HG02943 (cell line): ENCODE measurements around the gene PSPN.
"Not testable (repeated sequence)": the region's sequence is repeated elsewhere in the genome, so short reads cannot be mapped to it uniquely, and the experiment has no call there.

Source experiments
- ATAC-seq: cut with Tn5 transposase; IDR thresholded peaks from one replicate; pipeline ENCODE4 v1.9.1; 2021; ENCODE audit warnings: mild to moderate bottlenecking, low read depth, moderate library complexity; ENCODE audit not compliant: unreplicated experiment

The PSPN gene

GRCh38 chr19:6406401-6406800 lies 30.7 kb upstream of the PSPN start:
- no peak for ATAC-seq

DNA sequence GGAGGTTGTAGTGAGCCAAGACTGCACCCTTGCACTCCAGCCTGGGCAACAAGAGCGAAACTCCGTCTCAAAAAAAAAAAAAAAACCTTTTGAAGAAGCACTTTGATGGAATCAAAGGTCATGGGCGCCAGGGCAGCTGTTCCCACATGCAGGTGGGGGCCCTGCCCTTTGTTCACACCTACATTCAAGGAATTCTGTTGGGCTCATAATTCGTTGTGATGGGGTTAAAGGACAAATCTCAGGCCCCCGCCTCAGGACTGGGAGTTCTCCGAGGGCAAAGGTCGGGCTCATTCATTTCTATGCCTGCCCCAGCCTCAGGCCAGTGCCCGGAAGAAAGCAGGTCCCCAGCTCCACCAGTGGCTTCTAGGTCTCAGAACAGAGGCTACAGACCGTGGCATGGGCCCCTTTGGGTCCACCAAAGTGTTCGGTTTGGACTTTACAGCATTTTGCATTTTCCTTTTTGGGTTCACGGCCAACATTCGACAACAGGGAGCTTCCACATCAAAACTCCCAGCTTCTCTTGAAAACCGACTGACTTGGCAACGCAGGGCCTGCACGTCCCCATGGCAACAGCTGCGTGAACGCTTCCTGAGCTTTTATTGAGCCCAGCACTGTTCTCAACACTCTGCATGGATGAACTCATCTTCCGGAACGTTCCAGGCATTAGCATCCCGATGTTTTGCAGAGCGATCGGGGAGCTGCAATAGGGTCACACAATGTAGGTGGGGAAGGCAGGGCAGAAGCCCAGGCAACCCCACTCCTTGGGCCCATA lies 27.3 kb upstream of the PSPN start:
- no peak for ATAC-seq

DNA sequence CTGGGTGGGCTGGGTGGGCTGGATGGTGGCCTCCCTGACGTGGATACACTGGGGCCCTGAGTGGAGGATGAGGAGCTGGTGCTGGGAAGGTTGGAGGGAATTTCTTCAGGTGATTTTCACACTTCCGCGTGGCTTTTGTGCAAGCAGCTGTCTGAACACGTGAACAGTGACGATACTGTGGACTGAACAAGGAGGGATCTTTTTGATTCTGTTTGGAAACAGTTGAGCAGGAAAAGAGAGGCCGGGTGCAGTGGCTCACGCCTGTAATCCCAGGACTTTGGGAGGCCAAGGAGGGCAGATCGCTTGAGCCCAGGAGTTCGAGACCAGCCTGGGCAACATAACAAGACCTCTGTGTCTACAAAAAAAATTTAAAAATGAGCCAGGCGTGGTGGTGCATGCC lies 26.3 kb upstream of the PSPN start:
- no peak for ATAC-seq

DNA sequence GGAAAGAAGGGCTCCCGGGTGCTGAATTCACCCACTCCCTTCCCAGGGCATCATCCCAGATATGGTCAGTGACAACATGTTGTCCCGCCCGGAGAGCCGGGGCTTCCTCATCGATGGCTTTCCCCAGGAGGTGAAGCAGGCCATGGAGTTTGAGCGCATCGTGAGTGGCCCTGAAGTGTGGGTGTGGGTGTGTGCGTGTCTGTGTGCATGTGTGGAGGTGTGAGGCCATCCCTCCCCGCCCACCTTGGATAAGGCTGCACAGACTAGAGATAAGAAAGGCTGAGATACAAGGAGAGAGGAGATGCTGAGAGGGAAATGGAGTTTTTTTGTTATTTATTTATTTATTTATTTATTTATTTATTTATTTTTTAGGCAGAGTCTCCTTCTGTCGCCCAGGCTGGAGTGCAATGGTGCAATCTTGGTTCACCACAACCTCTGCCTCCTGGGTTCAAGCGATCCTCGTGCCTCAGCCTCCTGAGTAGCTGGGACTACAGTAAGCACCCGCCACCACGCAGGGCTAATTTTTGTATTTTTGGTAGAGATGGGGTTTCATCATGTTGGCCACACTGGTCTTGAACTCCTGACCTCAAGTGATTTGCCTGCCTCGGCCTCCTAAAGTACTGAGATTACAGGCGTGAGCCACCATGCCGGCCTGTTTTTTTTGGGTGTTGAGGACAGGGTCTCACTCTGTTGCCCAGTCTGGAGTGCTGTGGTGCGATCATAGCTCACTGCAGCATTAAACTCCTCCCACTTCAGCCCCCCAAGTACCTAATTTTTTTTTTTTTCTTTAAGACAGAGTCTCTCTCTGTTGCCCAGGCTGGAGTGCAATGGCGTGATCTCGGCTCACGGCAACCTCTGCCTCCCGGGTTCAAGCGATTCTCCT lies 24.6 kb upstream of the PSPN start:
- not testable (repeated sequence) for ATAC-seq

DNA sequence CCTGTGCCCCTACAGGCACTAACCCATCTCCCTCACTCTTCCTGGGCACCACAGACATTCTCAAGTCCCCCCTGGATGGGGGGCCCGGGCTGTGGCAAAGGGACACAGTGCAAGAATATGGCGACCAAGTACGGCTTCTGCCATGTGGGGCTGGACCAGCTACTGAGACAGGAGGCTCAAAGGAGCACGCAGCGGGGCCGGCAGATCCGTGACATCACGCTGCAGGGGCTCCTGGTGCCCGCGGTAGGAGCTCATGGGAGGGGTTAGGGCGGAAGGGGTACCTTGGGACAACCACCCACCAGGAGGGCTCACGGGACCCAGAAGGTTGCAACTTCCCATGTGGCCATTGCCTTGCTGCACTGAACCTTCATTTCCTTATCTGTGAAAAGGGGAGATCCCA lies 20.6 kb upstream of the PSPN start:
- ATAC-seq = no peak

- ATAC-seq = no peak
Observed at GRCh38 chr19:6394831-6395230, 19.1 kb upstream of the PSPN start.

DNA sequence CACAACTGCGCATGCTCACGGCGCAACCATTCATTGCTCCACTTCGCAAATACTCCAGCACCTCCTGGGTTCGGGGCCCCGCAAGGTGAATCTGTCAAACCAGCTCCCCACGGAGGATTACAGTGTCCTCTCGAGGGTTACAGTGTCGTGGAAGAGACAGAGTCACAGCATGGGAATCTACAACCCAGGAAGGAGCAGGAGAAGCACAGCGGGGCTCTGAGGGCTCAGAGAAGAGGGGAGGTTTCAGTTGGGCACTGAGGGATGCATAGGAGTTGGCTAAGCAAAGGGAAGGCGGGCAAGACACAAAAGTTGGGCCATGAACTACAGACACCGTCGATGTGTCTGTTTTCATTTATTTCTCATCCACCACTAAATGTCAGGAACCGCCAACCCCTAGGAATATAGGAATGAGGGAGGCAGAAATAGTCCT lies 18.3 kb upstream of the PSPN start:
- no peak for ATAC-seq

- peak; percentile 81 for ATAC-seq
Observed at GRCh38 chr19:6393074-6393982, 17.6 kb upstream of the PSPN start, which contains the start of gene GTF2F1. Gene GTF2F1, minus strand, starts transcription at chr19:6393164. Its CDS starts 169 bp downstream, at chr19:6392995.

DNA sequence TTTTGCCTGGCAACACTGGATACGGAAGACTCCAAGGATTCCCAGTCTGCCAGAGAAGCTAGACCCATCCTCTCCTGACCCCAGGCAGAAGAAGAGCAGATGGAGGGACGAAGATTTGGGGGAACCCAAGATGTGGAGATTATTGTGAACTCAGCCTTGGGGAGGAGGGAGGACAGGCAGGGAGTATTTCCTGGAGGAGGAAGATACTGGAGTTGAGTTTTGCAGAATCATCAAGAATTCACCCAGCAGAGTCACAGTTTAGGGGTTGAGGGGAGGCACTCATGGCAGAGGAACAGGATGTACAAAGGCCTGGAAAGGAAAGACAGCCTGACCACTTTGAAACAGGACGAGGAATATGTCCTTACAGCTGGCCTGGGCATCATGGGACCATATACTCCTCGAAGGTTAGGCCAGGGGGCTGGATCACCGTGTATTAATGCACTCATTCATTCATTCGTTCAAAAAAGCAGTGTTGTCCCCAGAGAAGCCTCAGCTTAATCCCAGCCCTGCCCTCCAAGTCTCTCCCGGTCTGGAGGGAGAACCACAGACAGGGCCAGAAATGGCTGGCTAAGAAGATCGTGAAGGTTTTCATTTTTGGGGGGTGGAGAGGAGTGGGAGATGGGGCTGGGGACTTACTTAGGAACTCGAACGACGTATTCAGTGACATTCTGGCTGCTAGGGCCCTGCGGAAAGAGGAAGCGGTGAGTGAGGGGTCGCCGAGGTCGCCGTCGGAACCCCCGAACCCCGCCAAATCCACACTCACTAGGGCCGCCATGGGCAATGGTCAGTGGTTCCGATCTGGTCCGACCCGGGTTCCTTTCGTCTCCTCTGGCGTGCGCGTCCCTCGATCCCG lies 16.7 kb upstream of the PSPN start:
- no peak for ATAC-seq

- no peak for ATAC-seq
Observed at GRCh38 chr19:6387372-6387771, 11.6 kb upstream of the PSPN start.

- ATAC-seq = no peak
Observed at GRCh38 chr19:6384381-6384780, 8.6 kb upstream of the PSPN start.

GRCh38 chr19:6383188-6383587 lies 7.5 kb upstream of the PSPN start:
- no peak for ATAC-seq

GRCh38 chr19:6381030-6381750 lies 5.5 kb upstream of the PSPN start:
- ATAC-seq = no peak

GRCh38 chr19:6379744-6380143 lies 4.0 kb upstream of the PSPN start:
- ATAC-seq = no peak

GRCh38 chr19:6378486-6378885 lies 2.8 kb upstream of the PSPN start:
- no peak for ATAC-seq

DNA sequence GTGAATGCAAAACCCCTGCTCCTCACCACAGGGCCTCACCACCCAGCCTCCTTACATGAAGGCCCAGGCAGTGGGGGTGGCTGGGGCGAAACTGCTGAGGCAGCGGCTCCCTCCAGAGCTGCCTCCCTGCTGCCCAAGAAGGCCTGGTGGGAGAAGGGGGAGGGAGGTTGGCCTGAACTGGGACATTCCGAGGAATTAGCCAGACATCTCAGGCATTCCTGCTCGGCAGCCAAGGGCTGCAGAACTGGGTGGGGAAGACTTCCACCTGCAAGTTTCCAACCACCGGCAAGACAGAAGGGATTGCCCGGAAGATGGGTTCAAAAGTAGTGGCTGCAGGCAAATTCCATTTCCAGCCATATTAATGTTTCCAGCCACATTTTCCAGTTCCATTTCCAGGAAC lies 2.3 kb upstream of the PSPN start:
- ATAC-seq = no peak

- no peak for ATAC-seq
Observed at GRCh38 chr19:6376512-6377190, 918 bp upstream of the PSPN start.

DNA sequence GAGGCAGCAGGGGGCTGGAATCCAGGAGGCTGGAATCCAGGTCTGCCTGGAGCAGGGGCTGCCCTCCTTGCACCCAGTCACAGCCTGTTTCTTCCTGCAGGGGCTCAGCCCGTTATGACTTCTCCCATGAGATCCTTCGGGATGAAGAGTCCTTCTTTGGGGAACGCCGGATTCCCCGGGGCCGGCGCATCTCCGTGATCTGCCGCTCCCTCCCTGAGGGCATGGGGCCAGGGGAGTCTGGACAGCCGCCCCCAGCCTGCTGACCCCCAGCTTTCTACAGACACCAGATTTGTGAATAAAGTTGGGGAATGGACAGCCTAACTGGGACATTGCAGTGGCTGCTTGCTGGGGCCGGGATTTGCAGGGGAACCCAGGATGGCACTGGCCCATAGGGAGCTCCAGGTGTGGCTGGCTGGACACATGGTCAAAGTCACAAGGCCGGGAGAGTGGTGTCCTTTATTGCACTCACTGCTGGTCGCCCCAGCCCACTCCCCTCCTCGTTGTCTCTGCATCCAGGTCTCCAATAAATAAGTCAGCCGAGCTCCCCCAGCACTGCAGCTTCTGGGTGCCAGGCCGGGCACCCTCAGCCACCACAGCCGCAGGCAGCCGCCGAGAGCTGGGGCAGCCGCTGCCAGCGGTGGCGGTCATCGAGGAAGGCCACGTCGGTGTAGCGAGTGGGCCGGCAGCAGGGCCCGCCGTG lies 872 bp downstream of the PSPN start:
- ATAC-seq = no peak
